ENCODE results near the gene MARCHF10. TPM values are rescaled to one million over a fixed set of nuclear protein-coding genes. Genes with fewer than 3 reads are reported as not detected.
A peak's percentile ranks its signal among the peaks of the same experiment; 100 is the strongest.

MARCHF10 gene
- total RNA-seq, 2 experiments from 2014 or later = not detected

DNA sequence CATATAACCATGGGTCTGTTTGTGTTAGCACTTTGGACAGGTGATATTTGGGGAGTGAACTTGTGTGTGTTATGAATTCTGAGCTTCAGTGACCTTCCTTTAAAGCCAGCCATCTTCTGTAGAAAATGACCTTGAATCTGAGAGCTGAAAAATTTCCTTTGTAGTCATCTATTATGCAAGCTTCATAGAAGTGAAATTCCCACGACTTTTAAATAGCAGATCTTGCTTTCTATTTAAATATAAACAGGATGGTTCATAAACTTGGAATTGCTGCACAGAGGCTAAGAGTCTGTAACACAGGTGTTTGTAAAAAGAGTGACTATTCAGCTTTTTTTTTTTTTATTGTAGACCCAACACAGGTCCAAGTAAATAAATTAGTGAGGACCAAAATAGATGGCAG lies 85.5 kb downstream of the MARCHF10 start:
- no peak for TF ChIP-seq EZH2phosphoT487 (IDR thresholded peaks at IDR 0.05; ENCODE audit: borderline replicate concordance, low read depth, low read length)
- TF ChIP-seq, protein P1, sequence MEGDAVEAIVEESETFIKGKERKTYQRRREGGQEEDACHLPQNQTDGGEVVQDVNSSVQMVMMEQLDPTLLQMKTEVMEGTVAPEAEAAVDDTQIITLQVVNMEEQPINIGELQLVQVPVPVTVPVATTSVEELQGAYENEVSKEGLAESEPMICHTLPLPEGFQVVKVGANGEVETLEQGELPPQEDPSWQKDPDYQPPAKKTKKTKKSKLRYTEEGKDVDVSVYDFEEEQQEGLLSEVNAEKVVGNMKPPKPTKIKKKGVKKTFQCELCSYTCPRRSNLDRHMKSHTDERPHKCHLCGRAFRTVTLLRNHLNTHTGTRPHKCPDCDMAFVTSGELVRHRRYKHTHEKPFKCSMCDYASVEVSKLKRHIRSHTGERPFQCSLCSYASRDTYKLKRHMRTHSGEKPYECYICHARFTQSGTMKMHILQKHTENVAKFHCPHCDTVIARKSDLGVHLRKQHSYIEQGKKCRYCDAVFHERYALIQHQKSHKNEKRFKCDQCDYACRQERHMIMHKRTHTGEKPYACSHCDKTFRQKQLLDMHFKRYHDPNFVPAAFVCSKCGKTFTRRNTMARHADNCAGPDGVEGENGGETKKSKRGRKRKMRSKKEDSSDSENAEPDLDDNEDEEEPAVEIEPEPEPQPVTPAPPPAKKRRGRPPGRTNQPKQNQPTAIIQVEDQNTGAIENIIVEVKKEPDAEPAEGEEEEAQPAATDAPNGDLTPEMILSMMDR (conservative IDR thresholded peaks at IDR 0.05; ENCODE audit: low read length) = no peak
- Histone ChIP-seq H3K79me2 (ENCODE audit: insufficient read depth, low read depth, low read length) (no peaks in the 10 kb centered on the region), H3K4me3 (ENCODE audit: low read depth, low read length, poor library complexity, severe bottlenecking) (no peak overlapping the region), H3K4me2 (ENCODE audit: low read length) (no peak overlapping the region), H3K27ac (ENCODE audit: low read depth, low read length, poor library complexity, severe bottlenecking) (no peak overlapping the region), H3K4me1 (ENCODE audit: insufficient read depth, low read length, poor library complexity, severe bottlenecking) (no peaks in the 10 kb centered on the region), H4K20me1 (ENCODE audit: insufficient read depth, low read length) (no peaks in the 10 kb centered on the region), H3K9me3 (ENCODE audit: low read length) (no peaks in the 10 kb centered on the region), H3K9me2 (ENCODE audit: insufficient read depth, low read length) (no peaks in the 10 kb centered on the region), H2AFZ (ENCODE audit: low read length) (no peak overlapping the region), H3K36me3 (ENCODE audit: insufficient read depth, low read length) (no peaks in the 10 kb centered on the region)
- intact Hi-C loops (cut with micrococcal nuclease; ENCODE audit: unreplicated experiment) = loop anchor here (5.0 kb wide), 1 partner anchor 245 kb away; the partner anchor contains the start of gene TANC2
- CTCF ChIA-PET (ENCODE audit: unreplicated experiment) = no interaction called here
- DNase-seq (ENCODE audit: low spot score) = no peak
- BruUV-seq (replicated peaks) = no TSS peak
- POLR2A ChIA-PET = interaction anchor here (0.6 to 0.7 kb wide), 2 partner anchors 98 to 340 kb away, joined by 3 read pairs; no protein-coding TSS in a partner anchor

DNA sequence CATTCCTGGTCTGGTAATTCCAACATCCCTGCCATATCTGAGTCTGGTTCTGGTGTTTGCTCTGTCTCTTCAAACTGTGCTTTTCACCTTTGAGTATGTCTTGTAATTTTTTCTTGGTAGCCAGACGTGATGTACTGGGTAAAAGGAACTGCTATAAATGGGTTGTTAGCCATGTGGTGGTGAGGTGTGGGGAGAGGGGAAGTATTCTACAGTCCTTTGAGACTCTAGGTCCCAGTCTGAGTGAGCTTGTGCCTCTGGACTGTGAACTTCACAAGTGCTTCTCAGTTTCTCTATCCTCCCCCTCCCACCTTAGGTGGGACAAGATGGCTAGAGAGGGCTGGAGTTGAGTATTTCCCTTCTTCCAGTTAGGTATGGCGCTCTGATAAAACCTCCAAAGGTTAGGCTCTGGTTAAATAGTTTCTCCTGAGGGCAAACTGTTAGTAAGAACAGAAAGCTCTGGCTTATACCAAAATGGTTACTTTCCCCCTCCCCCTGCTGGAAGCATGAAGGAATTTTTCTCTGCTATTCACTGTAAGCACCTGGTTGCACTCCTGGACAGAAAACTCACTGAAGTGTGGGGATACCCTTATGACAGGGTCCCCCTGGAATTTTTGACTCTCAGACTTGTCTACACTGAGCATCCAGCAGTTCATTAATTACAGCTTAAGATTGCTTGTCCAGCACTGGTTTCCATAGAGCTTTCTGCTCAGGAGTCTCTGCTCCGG lies 87.8 kb downstream of the MARCHF10 start:
- Histone ChIP-seq H3K79me2 (ENCODE audit: insufficient read depth, low read depth, low read length) (no peaks in the 10 kb centered on the region), H3K9me2 (ENCODE audit: insufficient read depth, low read length) (no peaks in the 10 kb centered on the region), H3K4me3 (ENCODE audit: low read depth, low read length, poor library complexity, severe bottlenecking) (no peak overlapping the region), H2AFZ (ENCODE audit: low read length) (no peak overlapping the region), H3K4me1 (ENCODE audit: insufficient read depth, low read length, poor library complexity, severe bottlenecking) (no peaks in the 10 kb centered on the region), H3K4me2 (ENCODE audit: low read length) (no peak overlapping the region), H3K27ac (ENCODE audit: low read depth, low read length, poor library complexity, severe bottlenecking) (no peak overlapping the region), H3K9me3 (ENCODE audit: low read length) (no peaks in the 10 kb centered on the region), H3K36me3 (ENCODE audit: insufficient read depth, low read length) (no peaks in the 10 kb centered on the region), H4K20me1 (ENCODE audit: insufficient read depth, low read length) (no peaks in the 10 kb centered on the region)
- intact Hi-C loops (cut with micrococcal nuclease; ENCODE audit: unreplicated experiment) = loop anchor here (5.0 kb wide), 1 partner anchor 247 kb away; the partner anchor contains the start of gene TANC2
- ChIA-PET CTCF (ENCODE audit: unreplicated experiment) (no interaction called here), POLR2A (interaction anchor here (0.6 kb wide), 1 partner anchor 882 kb away, joined by 5 read pairs; no protein-coding TSS in a partner anchor)
- no peak for DNase-seq (ENCODE audit: low spot score)
- no peak for TF ChIP-seq EZH2phosphoT487 (IDR thresholded peaks at IDR 0.05; ENCODE audit: borderline replicate concordance, low read depth, low read length)
- TF ChIP-seq, protein P1 (conservative IDR thresholded peaks at IDR 0.05; ENCODE audit: low read length) = peak; percentile 34; the same call in 1 of the 2 replicates
- no TSS peak for BruUV-seq (replicated peaks)

DNA sequence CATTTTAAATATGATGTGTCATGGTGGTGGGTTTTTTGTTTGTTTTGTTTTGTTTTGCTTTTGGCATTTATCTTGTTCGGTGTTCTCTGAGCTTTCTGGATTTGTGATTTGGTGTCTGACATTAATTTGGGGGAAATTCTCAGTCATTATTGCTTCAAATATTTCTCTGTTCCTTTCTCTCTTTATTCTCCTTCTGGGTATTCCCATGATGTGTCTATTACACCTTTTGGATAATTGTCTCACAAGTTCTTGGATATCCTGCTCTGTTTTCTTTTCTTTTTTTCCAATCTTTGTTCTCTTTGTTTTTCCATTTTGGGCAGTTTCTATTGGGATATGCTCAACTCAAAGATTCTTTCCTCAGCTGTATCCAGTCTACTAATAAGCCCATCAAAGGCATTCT lies 88.5 kb downstream of the MARCHF10 start:
- CTCF ChIA-PET (ENCODE audit: unreplicated experiment) = no interaction called here
- Histone ChIP-seq H3K9me3 (ENCODE audit: low read length) (no peaks in the 10 kb centered on the region), H3K36me3 (ENCODE audit: insufficient read depth, low read length) (no peaks in the 10 kb centered on the region), H3K4me1 (ENCODE audit: insufficient read depth, low read length, poor library complexity, severe bottlenecking) (no peaks in the 10 kb centered on the region), H4K20me1 (ENCODE audit: insufficient read depth, low read length) (no peaks in the 10 kb centered on the region), H3K4me3 (ENCODE audit: low read depth, low read length, poor library complexity, severe bottlenecking) (no peak overlapping the region), H3K4me2 (ENCODE audit: low read length) (no peak overlapping the region), H2AFZ (ENCODE audit: low read length) (no peak overlapping the region), H3K9me2 (ENCODE audit: insufficient read depth, low read length) (no peaks in the 10 kb centered on the region), H3K27ac (ENCODE audit: low read depth, low read length, poor library complexity, severe bottlenecking) (no peak overlapping the region), H3K79me2 (ENCODE audit: insufficient read depth, low read depth, low read length) (no peaks in the 10 kb centered on the region)
- TF ChIP-seq, protein P1 (conservative IDR thresholded peaks at IDR 0.05; ENCODE audit: low read length) = no peak
- TF ChIP-seq EZH2phosphoT487 (IDR thresholded peaks at IDR 0.05; ENCODE audit: borderline replicate concordance, low read depth, low read length) = no peak
- intact Hi-C loops (cut with micrococcal nuclease; ENCODE audit: unreplicated experiment) = no loop called here
- no TSS peak for BruUV-seq (replicated peaks)
- POLR2A ChIA-PET = interaction anchor here (0.6 kb wide), 1 partner anchor 881 kb away, joined by 5 read pairs; no protein-coding TSS in a partner anchor
- no peak for DNase-seq (ENCODE audit: low spot score)
